ENCODE data around the gene HNRNPH1.

- TF ChIP-seq POLR2A (IDR thresholded peaks at IDR 0.05) (no peak), POLR2AphosphoS5 (IDR thresholded peaks at IDR 0.05) (no peak)
Observed at GRCh38 chr5:179585941-179586401, 37.5 kb downstream of the HNRNPH1 start.
